Measurements from ENCODE around the gene PYGL.
"Not testable (repeated sequence)": the region's sequence is repeated elsewhere in the genome, so short reads cannot be mapped to it uniquely, and the experiment has no call there.

The PYGL gene

GRCh38 chr14:50954811-50955372, 10.6 kb upstream of the PYGL start:
- peak in 1 of 2 donors; percentile 59 for DNase-seq

- DNase-seq = no peak
These were observed 9.2 kb upstream of the PYGL start for GRCh38 chr14:50953502-50953901.

- DNase-seq = no peak
These were observed 6.7 kb upstream of the PYGL start for GRCh38 chr14:50951032-50951431.

GRCh38 chr14:50948205-50948604, 3.9 kb upstream of the PYGL start:
- DNase-seq = no peak

- no peak for DNase-seq
These were observed 3.2 kb upstream of the PYGL start for GRCh38 chr14:50947446-50947845.

- DNase-seq = no peak
These were observed 2.1 kb upstream of the PYGL start for GRCh38 chr14:50946234-50946935.

- peak in 1 of 2 donors; percentile 23 for DNase-seq
These were observed 547 bp upstream of the PYGL start for GRCh38 chr14:50944647-50945413.

- DNase-seq = peak in 1 of 2 donors; percentile 16
These were observed 881 bp downstream of the PYGL start for GRCh38 chr14:50943261-50943942.

- not testable (repeated sequence) for DNase-seq
These were observed 2.6 kb downstream of the PYGL start for GRCh38 chr14:50941638-50942037.

GRCh38 chr14:50941151-50941550, 3.1 kb downstream of the PYGL start:
- DNase-seq = no peak

GRCh38 chr14:50937800-50938199, 6.5 kb downstream of the PYGL start:
- no peak for DNase-seq

GRCh38 chr14:50937325-50937724, 7.0 kb downstream of the PYGL start:
- DNase-seq = peak in 1 of 2 donors; percentile 22

GRCh38 chr14:50936882-50937281, 7.4 kb downstream of the PYGL start:
- no peak for DNase-seq

- DNase-seq = no peak
These were observed 8.3 kb downstream of the PYGL start for GRCh38 chr14:50936016-50936340.

GRCh38 chr14:50935126-50936015, 8.9 kb downstream of the PYGL start:
- DNase-seq = no peak

- no peak for DNase-seq
These were observed 11.4 kb downstream of the PYGL start for GRCh38 chr14:50932592-50933495.

- DNase-seq = no peak
These were observed 12.1 kb downstream of the PYGL start for GRCh38 chr14:50932156-50932555.

- no peak for DNase-seq
These were observed 12.7 kb downstream of the PYGL start for GRCh38 chr14:50931559-50931958.

GRCh38 chr14:50929506-50929905, 14.8 kb downstream of the PYGL start:
- DNase-seq = no peak

- DNase-seq = peak; percentile 8 to 58
These were observed 16.2 kb downstream of the PYGL start for GRCh38 chr14:50928002-50928635.

GRCh38 chr14:50926851-50927386, 17.4 kb downstream of the PYGL start:
- DNase-seq = peak in 1 of 2 donors; percentile 90

All from bone marrow (tissue), 2 donors.